Coronary artery (tissue), 2 donors: Measurements from ENCODE around the gene HCN4.

Source experiments
- DNase-seq: peaks from one replicate; pipeline ENCODE4 v3.0.0-alpha.2; 2017; ENCODE audit warnings: low spot score
- H3K27ac ChIP-seq, 2 donors: fragments of 200-600 bp; sonication (generic); one replicate each; pipeline ENCODE4 v1.5.1; 2016 to 2019
- H3K4me3 ChIP-seq: fragments of 200-600 bp; sonication (generic); 2 replicates; pipeline ENCODE4 v1.5.1; 2016; ENCODE audit warnings: mild to moderate bottlenecking, moderate library complexity
- CTCF ChIP-seq: fragments of 200-600 bp; sonication (generic); IDR thresholded peaks from one replicate; pipeline ENCODE4 v1.5.1; 2019; ENCODE audit warnings: antibody characterized with exemption

HCN4 gene

GRCh38 chr15:73296609-73297353 is 72.0 kb downstream of the HCN4 start:
- TF ChIP-seq CTCF, result no peak
- Histone ChIP-seq H3K4me3 (no peak overlapping the region), H3K27ac (no peak overlapping the region)
- no peak for DNase-seq

- DNase-seq, result no peak
- H3K27ac ChIP-seq, result no peak overlapping the region
- H3K4me3 ChIP-seq, result no peak overlapping the region
- no peak for TF ChIP-seq CTCF
Observed at GRCh38 chr15:73295630-73296286, 73.0 kb downstream of the HCN4 start.

- DNase-seq, result no peak
- Histone ChIP-seq H3K27ac (no peak overlapping the region), H3K4me3 (no peak overlapping the region)
- no peak for TF ChIP-seq CTCF
Observed at GRCh38 chr15:73293773-73294172, 75.0 kb downstream of the HCN4 start.

GRCh38 chr15:73291441-73291840 is 77.3 kb downstream of the HCN4 start:
- Histone ChIP-seq H3K27ac (no peak overlapping the region), H3K4me3 (no peak overlapping the region)
- no peak for DNase-seq
- TF ChIP-seq CTCF, result no peak

- TF ChIP-seq CTCF, result no peak
- Histone ChIP-seq H3K4me3 (no peak overlapping the region), H3K27ac (no peak overlapping the region)
- DNase-seq, result no peak
Observed at GRCh38 chr15:73287019-73287418, 81.7 kb downstream of the HCN4 start.

- TF ChIP-seq CTCF, result no peak
- no peak overlapping the region for H3K4me3 ChIP-seq
- H3K27ac ChIP-seq, result no peak overlapping the region
- DNase-seq, result no peak
Observed at GRCh38 chr15:73286311-73286710, 82.4 kb downstream of the HCN4 start.
